Activated CD8-positive, alpha-beta memory T cell treated with anti-CD3 and anti-CD28 coated beads, Interleukin-2, amount 50 U/mL, for 24 hours (primary cell): ENCODE results near the gene UIMC1.

ENCODE experiments used
- DNase-seq: peaks from one replicate; pipeline ENCODE4 v3.0.0-alpha.2; 2020; ENCODE audit errors: extremely low read depth

Gene UIMC1

DNA sequence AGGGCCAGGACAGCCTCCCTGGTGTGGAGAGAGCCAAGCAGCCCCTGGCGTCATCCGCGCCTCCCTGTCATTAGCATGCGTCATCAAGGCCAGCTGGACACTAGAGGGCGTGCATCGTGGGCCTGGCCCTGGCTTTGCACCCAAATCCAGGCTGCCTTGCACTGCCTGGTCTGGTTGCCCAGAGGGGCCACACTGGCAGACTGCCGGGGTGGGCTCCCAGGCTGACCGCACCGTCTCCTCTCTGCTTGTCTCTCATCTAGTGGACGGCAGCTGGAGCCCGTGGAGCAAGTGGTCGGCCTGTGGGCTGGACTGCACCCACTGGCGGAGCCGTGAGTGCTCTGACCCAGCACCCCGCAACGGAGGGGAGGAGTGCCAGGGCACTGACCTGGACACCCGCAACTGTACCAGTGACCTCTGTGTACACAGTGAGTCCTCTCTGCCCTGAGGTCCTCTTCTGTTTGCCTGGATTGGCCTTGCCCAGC is 136.4 kb downstream of the UIMC1 start:
- DNase-seq: no peak

- DNase-seq: no peak
Observed at GRCh38 chr5:176869501-176870109, 137.0 kb downstream of the UIMC1 start.

DNA sequence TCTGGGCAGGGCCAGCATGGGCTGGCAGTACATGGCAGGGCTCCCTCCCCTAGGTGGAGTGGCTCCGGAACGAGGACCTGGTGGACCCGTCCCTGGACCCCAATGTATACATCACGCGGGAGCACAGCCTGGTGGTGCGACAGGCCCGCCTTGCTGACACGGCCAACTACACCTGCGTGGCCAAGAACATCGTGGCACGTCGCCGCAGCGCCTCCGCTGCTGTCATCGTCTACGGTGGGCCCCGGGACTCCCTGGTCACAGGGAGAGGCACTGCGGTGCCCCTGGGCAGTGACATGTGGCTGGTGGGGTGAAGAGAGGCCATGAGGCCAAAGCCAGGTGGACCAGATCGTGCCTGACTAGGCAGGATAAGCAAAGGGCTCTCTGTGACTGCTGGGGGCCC is 137.8 kb downstream of the UIMC1 start:
- DNase-seq: no peak

DNA sequence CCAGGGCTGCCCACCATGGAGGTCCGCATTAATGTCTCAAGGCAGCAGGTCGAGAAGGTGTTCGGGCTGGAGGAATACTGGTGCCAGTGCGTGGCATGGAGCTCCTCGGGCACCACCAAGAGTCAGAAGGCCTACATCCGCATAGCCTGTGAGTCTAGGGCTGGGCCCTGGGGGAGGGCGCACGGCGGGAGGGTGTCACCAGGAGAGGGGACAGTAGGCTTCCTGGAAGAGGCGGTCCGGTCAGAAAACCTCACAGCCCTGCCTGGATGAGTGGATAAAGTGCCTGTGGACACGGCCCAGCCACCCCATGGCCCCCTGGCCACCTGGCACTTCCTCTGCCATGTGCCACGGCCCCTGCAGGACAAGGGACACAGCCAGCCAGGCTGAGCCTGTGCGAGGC is 138.5 kb downstream of the UIMC1 start:
- no peak for DNase-seq

- DNase-seq: no peak
Observed at GRCh38 chr5:176866707-176867310, 139.8 kb downstream of the UIMC1 start.

GRCh38 chr5:176865964-176866363 is 140.6 kb downstream of the UIMC1 start:
- no peak for DNase-seq

DNA sequence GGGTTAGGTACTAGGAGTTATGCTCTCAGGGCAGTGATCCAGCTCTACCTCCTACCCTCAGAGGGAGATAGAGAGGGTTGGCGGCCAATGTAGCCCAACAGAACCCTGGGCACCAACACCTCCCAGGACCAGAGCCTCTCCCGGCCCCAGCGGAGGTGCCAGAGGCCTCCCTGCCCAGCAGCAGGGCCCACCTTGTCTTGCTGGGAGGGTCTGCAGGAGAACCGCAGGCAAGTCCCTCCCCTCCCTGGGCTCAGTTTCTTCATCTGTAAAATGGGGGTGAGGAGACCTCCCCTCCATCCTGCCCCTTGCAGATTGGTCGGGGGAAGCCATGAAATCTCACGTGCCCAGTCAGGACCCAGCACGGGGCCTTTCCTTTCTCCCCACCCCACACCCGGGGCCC is 141.8 kb downstream of the UIMC1 start:
- no peak for DNase-seq

GRCh38 chr5:176863765-176864098 is 142.8 kb downstream of the UIMC1 start:
- DNase-seq: no peak

DNA sequence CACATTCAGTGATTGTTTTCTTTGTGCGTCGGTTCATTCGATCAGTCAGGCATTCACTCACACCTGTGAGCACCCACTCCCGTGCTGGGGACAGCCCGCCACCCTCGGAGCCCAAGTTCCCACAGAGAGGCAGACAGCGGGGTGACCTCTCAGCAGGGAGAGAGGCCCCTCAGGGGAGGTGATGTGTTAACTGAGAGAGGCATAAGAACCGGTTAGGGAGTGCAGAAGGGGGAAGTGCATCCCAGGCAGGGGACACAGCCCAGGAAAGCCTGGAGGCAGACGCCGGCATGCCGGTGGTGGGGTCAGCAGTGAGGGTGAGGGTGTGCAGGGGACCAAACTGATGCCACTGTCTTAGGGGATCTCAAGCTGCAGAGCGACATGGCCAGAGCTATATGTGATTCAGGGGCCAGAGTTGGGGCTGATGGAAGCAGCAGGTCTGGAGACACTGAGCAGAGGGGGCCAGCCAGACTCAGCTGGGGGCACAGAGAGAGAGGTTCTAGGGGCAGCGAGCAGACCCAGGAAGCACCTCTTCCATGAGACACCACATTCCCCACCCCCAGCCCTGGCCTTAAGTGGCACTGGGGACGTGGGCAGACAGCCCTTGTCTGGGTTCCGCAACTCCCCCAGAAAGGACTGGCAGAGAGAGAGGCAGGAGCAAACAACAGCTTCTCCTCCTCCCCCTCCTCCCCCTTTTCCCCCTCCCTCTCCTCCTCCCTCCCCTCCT is 143.4 kb downstream of the UIMC1 start:
- DNase-seq: no peak

- no peak for DNase-seq
Observed at GRCh38 chr5:176862330-176862995, 144.1 kb downstream of the UIMC1 start.

DNA sequence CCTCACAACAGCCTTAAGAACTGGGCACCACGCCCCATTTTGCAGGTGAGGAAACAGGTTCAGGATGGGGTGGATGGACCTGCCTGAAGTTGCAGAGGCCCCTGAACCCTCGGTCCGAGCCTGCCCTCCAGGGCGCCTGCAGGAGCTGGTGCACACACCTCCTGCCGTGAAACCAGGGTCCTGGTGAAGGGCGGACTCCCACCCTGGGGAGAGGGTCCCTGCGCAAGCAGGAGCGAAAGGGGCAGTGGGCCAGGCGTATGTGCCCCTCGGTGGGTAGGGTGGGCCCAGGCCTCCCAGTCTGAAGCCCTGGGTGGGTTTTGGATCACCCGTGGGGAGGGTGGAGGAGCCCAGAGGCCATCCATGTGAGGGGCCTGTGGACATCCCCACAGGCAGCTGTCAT is 145.3 kb downstream of the UIMC1 start:
- DNase-seq: no peak

DNA sequence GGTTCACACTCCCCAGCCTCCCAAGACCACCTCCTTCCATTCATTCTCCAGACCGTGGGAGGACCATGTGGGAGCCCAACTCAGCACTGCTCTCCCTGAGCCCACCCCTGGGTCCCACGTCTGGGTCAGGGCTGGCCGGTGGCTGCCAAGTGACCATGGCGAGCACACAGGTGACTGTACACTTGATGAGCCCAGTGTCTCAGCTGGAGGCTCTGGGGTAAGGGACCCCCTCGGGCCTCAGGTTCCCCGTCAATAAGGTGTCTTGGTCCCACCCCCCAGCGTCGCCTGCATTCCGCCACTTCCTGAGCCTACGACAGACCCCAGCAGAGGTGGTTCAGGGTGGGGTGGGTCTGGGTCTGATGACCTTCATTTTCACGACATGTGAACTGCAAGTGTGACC is 146.2 kb downstream of the UIMC1 start:
- no peak for DNase-seq

DNA sequence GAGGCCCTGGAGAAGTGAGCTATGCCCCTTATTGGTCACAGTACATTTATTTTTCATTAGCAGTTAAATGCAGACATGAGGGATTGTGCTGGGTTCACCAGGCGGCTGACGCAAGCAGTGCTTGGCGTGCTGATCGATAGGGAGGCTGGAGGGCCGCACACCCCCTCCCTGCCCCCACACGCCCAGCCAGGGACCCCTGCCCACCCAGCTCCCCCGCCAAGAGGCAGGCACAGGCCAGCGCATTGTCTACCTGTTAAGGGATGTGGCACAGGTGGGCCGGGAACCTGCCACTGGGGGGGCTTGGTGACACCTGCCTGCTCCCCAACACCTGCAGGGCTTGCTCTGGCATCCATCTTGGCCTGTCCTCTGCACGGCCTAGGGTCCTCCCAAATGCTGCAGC is 146.7 kb downstream of the UIMC1 start:
- no peak for DNase-seq

- DNase-seq: no peak
Observed at GRCh38 chr5:176857894-176858273, 148.7 kb downstream of the UIMC1 start.

DNA sequence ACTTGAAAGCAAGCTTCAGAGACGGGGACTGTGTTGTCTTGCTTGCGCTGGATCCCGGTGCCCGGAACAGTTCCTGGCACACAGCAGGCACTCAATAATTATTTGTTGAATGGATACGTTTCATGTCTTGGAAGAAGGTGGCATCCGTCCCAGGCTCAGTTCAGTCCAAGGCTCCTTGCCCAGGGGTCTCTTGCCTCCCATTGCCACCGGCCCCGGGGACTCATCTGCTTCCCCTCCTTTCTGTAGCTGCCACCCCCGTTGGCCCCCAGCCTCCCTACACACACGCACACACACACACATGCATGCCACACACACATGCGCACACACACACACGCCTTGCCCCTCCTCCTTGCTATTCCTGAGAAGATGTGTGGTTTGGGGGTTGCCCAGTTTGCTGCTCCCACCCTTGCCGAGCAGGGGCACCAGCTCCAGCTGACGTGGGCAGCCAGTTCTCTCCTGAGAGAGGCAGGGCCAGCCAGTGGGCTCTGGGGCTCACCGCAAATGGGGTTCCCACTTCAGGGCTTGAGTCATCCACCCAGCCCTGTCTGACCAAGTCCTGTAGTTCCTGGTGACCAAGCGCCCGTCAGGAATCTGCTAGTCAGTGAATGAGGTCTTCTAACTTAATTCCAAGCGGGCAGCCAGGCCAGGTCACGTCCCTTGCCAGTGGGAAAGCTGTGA is 149.2 kb downstream of the UIMC1 start:
- DNase-seq: no peak

DNA sequence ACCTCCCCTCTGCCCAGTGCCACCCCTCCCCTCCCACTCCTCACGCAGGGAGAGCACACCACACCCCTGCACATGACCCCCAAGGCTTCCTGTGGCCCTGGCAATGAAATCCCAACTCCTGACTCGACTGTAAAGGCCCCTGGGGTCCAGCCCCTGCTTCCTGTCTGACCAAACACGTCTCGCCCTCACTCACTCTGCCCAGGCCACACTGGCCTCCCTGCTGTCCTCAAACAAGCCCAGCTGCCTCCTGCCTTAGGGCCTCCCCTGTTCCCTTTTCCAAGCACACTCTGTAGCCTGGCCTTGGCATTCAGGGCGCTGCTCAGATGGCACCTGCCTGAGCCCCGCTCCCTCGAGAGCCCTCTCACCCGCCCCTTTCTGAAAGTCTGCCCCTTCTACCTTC is 149.8 kb downstream of the UIMC1 start:
- DNase-seq: no peak

GRCh38 chr5:176855598-176855997 is 151.0 kb downstream of the UIMC1 start:
- DNase-seq: no peak
